HG02970 (cell line): ENCODE measurements around the gene STIM2.

Source experiments
- ATAC-seq: cut with Tn5 transposase; IDR thresholded peaks from one replicate; pipeline ENCODE4 v1.9.1; 2021; ENCODE audit warnings: mild to moderate bottlenecking, moderate library complexity, moderate number of reproducible peaks; ENCODE audit not compliant: unreplicated experiment, low FRiP score

Gene STIM2

DNA sequence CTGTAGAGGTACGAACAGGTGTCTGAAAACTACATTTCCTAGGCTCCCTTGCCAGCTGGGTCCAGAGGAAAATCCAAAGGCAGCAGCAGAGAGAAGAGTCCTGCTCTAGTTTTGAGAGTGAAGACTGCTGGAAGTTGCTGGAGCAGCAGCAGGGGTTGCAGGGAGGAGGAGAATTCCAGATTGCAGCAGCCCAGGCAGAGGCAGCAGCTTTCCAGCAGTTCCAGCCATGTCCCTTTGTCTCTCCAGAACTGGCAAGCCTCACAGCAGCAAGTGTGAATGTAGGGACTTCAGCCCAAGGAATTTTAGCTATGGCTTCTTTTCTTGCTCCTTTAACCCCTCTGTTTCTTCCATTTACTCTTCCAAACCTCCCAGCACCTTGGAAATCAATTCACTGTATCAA is 24.1 kb upstream of the STIM2 start:
- no peak for ATAC-seq

DNA sequence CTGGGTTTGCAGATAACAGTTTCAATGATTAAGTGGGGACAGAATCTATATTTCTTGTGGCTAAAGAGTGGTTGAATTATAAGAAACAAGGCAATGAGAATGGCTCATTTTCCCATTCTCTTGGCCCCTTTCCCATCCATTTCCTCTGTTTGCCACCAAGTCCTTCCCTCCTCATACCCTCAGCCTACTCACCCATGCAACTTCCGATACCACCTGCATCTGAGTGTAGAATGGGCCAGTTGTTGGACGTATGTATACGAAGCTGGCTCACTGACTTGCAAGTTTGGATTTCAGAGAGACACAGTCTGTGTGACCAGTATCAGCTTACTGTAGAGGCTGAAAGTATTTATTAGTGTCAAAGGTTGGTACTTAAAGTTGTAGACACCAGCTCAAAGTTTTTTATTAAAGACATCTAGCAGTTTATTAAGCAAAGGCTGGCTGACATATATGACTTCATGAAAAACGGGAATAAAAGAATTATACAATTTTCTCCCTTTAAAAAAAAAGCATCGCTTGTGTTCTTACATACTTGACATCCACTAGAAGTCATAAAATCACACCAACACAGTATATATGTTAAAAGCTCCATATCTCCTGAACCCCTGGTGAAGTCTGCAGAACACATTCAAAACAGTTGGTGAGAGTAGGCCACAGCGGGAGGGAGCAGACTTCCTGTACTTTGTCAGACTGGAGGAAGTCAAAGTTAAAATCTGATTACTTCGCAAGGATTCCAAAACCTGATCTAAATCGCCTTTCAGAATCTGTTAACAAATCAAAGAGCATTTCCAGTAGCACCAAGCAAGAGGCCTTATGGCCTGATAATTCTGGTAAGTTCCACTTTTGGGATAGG is 22.4 kb upstream of the STIM2 start:
- no peak for ATAC-seq

DNA sequence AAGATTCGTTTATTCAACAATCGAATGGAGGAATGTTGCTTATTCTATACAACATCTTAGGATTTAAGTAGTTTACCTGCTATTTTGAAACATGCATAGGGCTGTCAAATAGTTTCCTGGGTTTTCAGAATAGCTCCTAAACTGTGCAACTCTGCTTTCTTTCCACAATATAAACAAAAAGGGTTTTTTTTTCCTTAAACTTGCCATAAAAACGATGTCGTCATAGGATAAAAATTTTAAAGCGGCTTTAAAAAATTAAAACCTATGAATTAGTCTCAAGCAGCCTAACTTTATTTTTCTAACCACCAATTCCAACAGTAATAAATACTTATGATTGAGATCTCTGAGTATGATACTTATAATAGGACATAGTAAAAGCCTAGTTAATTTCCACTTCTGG is 21.6 kb upstream of the STIM2 start:
- no peak for ATAC-seq

DNA sequence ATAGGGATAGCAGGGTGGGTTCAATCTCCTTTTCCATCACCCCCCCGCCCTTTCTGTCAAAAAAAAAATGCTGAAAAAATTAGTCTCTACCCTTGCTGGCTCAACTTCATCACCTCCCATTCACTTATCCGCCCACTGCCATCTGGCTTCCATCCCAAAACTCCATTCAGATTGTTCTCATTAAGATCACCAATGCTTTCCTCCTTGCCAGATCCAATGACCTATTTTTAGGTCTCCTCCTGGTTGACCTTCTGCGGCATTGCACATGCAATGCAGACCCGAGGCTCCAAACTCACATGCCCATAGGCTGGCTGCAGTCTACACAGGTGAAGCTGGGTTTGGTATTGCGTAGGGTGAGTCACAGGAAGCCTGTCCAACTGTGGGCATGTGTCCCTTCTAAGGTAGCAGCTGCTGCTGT is 21.1 kb upstream of the STIM2 start:
- no peak for ATAC-seq

DNA sequence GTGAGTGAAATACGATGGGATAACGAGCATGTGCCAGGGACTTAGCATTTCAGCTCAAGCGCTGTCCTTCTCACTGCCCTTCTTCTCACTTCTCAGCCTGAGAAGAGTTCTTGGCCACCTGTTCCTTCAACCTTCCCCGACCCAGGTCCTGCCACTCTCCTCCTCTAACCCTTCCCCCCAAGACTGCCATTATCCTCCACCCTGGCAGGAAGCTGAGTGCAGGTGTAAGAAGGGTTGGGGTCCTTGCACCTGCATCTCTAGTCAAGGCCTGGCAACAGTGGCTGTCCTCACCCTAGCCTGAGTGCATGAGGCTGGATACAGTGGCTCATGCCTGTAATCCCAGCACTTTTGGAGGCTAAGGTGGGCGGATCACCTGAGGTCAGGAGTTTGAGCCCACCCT is 19.9 kb upstream of the STIM2 start:
- ATAC-seq = no peak

DNA sequence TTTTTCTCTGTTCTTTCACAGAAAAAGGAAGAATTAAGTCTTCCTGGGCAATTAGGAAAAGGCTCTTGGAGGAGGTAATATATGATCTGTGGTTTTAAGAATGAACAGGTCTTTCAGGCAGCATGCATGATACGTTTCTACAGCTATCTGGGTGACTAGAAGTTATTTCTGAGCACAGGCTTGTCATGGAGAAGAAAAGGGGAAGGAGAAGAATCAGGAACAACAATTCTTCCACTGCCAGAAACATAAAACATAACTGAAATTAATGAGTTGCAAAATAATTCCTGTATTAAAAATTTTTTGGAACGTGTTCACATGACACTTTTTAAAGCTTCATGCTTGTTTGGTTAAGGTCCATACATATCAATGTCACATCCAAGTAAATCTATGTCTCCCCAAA is 17.7 kb upstream of the STIM2 start:
- ATAC-seq = no peak

DNA sequence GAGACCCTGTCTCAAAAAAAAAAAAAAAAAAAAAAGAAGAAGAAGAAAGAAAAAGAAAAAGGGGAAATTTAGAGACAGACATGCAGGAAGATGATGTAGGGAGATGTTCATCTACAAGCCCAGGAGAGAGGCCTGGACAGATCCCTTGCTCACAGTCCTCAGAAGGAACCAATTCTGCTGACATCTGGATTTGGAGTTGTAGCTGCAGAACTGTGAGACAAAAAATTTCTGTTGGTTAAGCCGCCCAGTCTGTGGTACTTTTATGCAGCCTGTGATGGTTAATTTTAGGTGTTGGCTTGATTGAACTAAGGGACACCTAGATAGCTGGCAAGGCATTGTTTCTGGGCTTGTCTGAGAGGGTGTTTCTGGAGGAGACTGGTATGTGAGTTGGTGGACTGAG is 10.1 kb upstream of the STIM2 start:
- no peak for ATAC-seq

DNA sequence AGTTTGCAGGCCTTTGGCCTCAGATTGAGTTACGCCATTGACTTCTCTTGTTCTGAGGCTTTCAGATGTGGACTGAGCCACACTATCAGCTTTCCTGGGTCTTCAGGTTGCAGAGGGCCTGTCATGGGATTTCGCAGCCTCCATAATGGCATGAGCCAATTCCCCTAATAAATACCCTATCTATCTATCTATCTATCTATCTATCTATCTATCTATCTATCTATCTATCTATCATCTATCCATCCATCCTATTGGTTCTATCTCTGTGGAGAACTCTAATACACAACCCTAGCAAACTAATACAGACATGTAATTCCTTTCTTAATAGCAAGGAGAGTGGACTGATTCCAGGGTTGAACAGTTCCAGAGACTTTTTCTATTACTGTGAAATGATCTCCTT is 9.5 kb upstream of the STIM2 start:
- ATAC-seq = no peak

DNA sequence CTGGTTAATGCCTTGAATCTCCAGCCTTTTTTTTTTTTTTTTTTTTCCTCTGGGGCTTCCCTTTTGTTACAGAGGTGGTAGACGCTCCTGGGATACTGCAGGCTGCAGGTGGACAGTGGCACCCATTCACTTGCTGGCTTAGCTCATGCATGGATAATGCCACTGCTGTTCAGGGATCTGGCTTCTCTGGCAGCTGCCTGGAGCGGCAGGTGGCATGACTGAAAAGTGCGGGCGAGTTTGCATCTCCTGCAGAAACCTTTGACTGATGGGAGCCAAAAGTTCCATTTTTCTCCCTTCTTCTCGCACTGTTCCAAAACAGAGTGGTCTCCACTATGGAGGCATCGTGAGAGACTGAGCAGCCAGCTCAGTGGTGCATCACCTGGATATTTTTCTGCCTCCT is 5.9 kb upstream of the STIM2 start:
- ATAC-seq = no peak

DNA sequence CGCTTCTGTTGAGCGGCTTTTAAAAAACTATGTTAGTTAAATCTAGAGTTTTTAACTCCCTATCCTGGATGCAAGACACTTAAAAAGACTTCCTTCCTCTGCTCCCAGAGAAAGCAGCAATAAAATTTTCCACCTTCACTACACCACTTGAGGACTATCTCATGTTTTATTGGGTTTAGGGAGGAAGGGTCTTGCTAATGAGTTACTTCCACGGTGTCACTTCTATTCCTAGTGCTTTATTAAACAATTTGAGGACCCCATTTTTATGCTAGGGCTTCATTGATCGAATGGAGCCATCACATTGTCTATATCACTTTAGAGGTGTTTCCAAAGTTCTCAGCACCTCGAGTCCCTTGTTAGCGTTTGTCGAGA is 3.7 kb upstream of the STIM2 start:
- ATAC-seq = no peak

DNA sequence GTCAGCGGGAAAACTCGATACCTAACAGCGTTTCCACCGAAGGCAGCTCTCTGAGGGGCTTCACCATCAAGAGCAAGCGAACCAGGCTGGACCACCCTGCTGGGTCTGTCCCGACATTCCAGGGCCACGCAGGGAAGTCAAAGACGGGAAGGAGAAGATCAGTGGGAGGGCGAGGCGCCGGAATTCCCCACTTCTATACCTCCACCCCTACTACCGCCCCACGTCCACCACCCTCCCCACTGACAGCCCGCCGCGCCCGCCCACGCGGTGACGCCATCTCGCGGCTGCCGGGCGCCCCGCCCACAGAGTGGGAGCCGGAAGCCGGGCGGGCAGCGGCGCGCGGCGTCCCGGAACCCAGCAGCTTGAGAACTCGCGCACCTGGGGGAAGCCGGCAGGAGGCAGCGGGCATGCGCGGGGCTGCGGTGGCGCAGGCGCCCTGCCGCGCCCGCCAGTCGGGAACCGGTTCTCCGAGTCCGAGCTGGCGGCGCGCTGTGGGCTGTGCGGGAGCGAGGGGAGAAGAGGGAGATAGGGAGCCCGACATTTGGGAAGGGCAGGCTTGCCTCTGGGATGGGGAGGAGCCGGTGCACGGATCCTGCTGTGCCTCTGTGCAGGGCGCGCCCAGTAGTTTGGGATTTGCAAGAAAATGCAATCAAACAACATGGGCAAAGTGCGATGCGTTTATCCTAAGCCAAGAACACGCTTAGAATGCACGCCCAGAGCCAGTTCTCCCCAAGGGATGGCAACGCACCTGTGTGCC is 3.2 kb upstream of the STIM2 start:
- ATAC-seq = peak; percentile 47

DNA sequence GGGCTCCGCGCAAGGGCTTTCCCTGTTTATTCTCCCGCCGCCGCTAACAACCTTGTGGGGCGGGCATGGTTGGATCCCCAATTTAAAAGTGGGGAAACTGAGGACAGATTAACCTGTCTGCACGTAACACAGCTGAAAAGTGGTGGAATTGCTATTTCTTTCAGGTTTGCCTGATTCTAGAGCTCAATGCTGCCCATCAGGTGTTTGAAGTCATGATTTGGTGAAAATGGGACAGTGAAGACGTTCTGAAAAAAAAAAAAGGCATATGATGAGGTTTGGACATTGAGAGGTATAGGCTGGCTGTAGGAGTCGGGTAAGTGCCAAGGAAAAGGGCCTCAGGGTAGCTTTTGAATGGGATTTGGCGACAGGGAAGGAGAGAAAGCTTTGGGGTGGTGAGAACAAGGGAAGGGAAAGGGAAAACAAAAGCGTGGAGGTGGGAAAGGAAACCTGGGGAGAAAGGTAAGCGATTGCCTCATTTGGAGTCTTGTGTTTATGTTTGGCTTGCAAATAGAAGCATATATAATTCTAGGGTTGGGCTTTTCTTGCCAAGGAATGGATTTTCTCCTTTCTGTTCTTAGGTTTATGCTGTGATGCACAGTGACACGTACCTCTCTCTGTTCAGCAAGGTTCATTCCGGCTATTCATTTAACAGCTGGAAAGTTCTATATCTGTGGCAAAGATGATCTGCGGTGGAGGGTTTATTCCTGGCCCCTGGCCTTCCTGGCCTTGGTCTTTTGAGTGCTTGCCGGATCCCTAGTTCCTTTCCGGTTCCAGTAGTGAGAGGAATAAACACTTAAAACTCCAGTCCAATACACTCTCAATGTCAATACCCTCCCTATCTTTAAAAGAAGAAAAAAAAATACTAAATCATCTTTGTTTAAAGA is 2.4 kb upstream of the STIM2 start:
- no peak for ATAC-seq

DNA sequence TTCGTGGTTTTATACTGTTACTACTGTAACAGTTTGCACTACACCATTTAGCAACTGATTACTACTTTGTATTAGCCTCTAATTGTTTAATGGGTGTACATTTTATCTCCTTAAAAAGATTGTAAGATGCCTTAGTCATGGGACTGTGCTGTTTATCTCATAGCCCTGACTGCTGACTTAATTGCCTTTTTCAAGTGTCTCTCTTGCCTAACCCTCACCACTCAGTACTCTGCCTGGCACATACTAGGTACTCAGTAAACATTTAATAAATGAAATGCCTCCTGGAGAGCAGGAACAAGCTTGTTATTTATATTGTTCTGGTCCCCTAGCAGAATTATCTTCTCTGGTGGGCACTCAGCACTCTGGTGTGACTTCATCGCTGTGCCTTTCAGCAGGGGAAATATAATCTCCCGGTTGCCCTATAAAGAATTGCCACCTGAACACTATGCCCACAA is 1.7 kb upstream of the STIM2 start:
- no peak for ATAC-seq

DNA sequence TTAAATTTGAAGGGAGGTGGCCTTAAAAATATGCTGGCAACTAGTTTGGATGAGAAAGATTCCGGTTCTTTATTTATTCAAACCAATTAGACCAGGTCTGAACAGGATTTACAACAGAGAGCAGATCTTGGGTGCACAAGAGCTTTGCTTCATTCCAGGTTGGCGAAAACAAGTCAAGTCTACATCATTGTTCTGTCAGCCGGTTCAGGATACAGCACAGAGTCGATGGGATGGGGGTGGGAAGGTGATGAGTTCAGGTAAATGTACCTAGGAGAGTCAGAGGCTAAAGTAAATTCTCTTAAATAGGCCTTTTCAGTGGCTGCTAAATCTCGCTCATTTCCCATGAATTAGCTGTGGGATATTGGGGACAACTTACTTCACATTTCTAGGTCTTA is 882 bp upstream of the STIM2 start:
- ATAC-seq = no peak

DNA sequence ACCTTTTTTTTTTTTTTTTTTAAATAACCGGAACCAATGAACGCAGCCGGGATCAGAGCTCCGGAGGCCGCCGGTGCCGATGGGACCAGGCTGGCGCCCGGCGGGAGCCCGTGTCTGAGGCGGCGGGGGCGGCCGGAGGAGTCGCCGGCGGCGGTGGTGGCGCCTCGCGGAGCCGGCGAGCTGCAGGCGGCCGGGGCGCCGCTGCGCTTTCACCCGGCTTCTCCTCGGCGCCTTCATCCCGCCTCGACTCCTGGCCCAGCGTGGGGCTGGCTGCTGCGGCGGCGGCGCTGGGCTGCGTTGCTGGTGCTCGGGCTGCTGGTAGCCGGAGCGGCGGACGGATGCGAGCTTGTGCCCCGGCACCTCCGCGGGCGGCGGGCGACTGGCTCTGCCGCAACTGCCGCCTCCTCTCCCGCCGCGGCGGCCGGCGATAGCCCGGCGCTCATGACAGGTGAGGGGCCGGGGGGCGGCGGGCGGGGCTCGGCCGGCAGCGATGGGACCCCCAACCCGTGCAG is 337 bp downstream of the STIM2 start:
- ATAC-seq = peak; percentile 29

DNA sequence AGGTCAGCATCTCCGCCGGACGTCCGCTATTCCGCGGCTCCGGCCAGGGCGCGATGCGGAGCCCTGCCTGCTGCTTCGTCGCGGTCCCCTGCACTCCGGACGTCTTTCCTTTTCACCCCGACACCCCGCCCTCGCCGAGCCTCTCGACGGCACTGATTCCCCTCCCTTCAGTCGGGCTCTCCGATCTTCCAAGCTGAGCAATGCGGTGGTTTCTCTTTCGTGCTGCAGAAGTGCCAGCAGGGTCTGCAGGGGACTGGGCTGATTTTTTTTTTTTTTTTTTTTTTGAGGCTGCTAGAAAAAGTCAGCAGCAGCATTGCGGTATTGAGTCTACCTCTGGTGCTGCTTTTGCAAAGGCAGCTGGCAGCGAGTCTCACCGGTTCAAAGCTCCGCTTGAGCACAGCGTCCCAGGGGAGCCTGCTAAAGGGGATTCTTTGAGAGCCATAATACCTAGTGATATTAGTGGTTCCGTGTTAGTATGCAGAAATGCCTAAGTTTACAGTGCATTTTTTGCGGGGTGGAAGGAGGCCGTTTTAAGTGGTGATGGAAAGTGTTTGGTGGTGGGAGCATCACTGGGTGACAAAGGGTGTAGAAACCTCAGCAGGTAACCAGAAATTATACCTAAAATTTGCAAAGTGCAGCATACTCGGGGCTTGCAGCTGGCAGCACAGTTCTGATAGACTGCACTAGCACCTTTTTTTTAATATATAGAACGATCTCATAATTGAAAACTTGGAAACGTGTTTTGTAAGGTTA is 969 bp downstream of the STIM2 start:
- ATAC-seq = peak; percentile 32

DNA sequence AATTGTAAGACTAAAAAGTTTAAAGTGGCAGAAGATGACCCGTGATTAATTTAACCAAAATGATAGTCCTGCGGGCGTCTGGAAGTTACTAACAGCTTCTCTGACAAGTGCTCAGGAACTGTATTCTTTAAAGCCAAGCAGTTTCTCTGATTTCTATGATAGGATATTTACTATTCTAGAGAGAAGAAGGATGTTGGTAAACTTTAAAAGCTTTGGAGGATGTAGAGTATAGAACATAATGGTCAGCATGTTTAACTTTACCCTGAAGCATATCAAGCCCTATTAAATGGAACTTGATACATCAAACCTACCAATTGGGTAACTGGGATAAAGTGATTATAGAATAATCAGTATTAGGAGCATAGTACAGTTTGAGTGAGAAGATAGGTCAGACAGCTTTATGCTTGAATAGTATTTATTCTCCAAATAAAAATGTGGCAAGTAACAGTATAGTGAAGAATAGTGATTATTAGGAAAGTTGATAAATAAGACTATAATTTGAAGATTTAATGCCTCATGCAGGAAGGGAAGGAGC is 1.8 kb downstream of the STIM2 start:
- no peak for ATAC-seq

DNA sequence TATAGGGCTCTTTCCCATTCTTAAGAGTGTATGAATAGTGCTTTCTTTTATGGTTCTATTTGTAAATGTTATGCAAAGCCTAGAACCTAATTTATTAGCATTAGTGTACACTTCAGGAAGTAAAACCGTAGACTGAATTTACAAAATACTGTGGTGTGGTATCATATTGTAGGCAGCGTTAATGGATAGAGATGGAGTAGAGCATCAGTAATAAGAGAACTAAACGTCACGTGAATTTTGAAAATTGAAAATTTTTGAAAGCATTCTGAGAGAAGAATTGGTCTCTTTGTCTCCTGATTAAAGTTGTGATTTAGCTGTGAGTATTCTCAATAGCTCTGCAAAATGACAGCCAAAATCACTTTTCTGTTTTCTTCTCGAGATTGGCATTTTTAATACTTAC is 2.9 kb downstream of the STIM2 start:
- ATAC-seq = no peak

DNA sequence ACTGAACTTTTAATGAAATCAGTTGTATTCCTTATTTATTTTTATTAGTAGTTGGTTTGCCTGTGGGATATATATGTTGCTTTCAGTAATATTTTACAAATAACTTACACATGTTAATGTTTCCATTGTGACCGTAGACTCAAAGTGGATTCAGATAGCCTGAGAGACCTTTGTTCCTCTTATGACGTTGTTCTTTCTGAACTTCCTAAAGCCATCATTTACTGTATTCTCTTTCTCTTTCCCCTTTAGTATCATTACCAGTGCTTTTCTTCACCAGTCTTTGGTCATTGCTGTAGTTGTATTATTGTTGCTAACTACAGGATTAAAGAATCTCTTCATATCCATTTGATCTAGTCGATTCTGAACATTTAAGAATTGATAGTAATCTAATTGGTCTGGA is 4.3 kb downstream of the STIM2 start:
- ATAC-seq = no peak

DNA sequence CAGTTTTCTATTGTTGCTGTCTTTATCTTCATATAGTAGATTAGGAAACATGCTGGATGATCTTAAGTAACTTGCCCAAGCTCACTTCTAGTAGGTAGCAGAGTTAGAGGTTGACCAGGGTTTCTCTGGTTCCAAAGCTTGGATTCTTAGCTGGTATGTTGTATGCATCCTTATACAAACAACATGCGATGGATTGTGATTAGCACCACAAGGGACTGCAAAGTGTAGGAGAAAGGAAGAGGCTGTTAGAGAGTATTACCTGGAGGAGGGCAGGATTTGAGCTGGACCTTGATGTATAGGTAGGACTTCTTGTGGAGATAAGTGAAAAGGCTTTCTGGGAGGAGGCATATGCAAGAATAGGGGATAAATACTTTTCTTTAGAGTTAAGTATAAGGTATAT is 5.6 kb downstream of the STIM2 start:
- no peak for ATAC-seq
